Measurements from ENCODE around the gene CAV1.

CAV1 gene

DNA sequence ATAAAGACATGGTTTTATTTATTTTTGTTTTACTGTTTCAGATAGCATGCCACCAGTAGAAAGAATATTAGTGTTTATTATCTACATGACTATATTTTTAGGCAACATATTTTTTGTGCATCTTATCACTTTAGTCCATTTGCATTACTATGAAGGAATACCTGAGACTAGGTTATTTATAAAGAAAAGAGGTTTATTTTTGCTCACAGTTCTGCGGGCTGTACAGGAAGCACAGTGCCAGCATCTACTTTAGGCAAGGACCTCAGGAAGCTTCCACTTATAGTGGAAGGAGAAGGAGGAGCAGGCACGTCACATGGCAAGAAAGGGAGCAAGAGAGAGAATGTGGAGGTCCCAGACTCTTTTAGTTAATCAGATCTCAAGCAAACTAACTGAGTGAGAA lies 19.6 kb upstream of the CAV1 start:
- no peak for DNase-seq

- no peak for DNase-seq
Observed at GRCh38 chr7:116505823-116506222, 19.0 kb upstream of the CAV1 start.

DNA sequence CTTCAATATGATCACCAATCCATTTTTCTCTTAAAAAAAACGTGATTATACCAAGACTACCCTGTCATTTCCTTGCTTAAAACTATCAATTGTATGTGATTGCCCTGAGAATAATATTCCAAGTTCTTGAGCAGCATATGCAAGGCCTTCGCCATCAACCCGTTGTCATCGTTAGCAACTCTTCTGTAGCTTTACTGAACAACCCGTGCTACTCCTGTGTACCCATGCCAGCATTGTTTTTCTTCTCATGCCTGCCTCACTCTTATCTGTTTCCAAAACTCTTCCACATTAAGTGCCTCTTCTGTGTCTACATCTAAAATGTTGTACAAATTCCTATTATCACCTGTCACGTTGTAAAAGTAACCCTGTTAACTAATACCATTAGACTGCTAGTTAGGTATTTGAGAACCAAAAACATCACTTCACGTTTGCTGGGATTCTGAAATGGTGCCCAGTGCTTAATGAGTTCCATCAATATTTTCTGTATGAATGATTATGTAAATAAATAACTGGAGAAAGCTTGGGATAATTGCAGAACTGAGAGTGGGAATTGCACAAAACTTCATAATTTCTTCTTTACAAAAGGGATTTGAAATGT lies 14.8 kb upstream of the CAV1 start:
- no peak for DNase-seq

DNA sequence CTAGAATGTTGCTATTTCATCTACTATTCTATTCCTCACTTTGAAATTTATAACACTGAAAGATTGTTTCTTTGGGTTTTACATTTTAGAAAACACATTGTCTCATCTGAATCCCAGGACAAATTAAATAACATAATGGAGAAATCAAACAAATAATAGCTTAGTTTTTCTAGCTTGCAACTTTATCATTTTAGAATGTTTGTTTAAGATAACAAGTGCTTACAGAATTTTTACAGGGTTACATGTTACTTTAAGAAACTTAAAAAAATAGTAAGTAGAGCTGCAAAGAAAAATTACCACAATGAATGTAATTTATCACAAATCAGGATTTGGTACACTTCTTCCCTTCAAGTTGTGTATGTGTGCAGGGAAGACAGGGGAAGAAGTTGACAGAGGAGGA lies 14.0 kb upstream of the CAV1 start:
- DNase-seq = no peak

- peak in 1 of 4 experiments; percentile 9 for DNase-seq
Observed at GRCh38 chr7:116511552-116512519, 13.0 kb upstream of the CAV1 start.

DNA sequence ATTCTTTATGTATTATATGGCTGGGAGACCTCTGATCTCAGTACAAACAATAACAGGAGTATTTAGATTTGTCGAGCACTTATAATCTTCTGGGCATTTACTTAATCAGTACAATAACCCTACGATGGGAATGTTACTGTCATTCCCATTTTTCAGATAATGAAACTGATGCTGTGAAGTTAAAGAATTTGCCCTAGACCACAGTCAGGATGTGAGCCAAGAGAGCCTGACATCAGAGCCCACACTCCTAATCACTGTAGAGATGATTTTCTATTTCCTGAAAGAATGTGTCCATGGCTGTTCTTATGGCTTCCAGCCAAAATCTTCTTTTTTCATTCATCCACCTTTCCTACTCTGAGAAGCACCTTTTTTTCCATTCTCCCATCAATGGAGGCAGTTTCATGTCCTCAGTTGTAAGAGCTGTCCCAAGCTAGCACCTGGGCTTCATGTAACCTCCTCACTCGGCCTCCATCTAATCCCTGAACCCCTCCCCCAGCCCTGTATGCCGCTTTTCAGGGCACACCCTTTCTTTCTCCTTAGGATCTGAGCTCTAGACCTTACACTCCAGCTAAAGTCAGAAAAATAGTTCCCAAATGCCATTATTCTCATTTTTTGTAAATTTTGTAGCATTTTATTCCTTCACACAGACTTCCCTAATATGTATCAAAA lies 12.2 kb upstream of the CAV1 start:
- DNase-seq = no peak

GRCh38 chr7:116515584-116515983 lies 9.3 kb upstream of the CAV1 start:
- DNase-seq = no peak

DNA sequence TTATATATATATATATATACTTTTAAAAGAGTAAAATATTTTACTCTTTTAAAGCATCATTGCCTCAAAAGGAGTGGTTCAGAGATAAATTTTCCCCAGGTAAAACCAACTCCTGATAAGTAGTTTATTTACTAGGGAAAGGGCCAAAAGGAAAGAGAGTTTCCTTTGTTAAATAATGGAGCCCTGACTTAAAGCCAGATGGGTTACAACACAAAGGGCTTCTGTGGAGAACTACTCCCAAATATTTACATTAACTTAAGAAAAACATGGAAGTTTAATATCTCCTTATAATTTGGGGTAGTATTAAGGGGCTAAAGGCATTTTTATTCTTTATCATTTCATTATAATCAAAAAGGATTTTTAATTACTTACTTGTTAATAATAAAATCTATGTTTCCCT lies 8.5 kb upstream of the CAV1 start:
- no peak for DNase-seq

DNA sequence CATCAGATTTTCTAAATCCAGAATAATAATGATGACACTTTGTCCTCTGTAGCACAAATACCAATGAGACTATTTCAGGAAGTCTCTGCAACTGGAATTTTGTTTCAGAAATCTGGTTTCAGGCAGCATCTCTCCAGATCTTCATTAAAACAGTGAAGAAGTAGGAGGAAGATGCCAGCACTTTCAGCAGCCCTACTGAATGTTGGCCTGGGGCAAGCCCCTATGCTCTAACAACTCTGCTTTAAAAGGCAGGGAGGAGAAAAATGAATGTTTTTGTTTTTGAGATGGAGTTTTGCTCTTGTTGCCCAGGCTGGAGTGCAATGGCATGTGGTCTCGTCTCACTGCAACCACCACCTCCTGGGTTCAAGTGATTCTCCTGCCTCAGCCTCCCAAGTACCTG lies 7.2 kb upstream of the CAV1 start:
- no peak for DNase-seq

DNA sequence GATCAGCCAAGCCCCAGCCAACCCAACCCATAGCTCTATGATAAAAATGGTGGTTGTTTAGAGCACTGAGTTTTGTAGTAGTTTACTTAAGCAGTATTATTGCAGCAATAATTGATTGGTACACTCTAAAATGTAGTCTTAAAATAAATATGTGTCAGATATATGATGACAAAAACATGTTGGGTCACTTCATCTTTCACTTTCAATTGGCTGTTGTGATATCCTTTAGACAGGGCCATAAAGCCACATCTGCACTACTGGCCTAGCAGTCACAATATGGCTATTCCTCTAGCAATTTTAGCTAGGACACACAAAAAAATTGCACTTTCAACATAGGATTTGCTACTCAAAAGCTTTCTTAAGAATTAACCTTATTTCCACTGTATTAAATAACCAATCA lies 5.9 kb upstream of the CAV1 start:
- no peak for DNase-seq

DNA sequence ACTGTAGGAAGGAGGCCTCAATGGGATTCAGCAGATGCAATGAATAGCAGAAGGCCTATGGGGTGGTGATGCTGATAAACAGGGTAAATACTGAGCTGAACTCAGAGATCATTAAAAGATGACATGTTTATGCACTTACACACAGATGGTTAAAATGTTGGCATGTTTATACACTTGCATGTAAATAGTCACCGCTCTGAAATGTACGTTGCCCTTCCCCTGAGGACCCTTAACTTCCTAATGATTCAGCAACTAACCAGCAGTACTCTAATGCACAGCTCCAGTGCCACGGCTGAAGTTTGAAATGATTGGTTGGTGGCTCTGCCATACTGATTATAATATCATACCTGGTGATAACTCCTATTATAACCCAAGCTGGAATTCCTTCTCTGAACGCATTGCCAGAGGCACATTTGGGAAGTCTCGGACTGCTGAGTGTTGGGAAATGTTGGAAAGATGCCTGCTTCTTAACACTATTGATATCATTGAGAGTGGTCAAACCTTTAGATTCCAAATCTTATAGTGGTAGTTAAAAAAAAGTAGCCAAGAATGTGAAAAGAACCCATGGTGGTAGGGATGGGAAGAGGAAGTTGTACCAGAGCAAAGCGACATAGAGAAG lies 3.7 kb upstream of the CAV1 start:
- no peak for DNase-seq

GRCh38 chr7:116522247-116522646 lies 2.6 kb upstream of the CAV1 start:
- no peak for DNase-seq

GRCh38 chr7:116524221-116524608 lies 621 bp upstream of the CAV1 start:
- DNase-seq = no peak

DNA sequence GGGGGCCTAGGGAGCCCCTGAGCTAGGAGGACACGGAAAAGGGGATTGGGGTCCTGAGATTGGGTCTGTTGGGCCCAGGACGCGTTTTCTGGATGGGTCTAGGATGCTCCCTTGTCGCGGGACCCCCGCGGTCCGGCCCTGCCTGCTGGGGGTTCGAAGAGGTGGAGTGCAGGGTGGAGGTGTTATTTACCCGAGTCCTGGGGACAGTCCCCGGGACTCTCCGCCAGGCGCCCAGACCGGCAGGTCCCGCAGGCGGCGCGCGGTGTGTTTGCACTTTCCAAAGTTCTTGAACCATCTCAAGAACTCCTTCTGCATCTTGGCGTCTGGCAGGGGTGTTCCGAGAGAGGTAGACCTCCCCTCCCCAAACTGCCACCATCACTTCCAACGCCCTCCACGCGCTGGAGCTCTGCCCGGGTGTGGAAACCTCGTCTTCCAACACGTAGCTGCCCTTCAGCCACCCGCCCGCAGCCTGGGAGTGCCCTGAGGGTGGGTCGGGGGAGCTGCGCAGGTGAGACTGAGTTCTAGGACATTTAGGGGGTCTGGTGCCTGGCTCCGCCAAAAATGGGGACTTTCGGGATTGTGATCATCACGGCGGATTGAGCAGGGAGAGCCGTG lies 569 bp downstream of the CAV1 start:
- peak in 2 of 4 experiments; percentile 16 to 24 for DNase-seq

- peak; percentile 67 to 87 (median 76) for DNase-seq
Observed at GRCh38 chr7:116525913-116526861, 1.4 kb downstream of the CAV1 start.

DNA sequence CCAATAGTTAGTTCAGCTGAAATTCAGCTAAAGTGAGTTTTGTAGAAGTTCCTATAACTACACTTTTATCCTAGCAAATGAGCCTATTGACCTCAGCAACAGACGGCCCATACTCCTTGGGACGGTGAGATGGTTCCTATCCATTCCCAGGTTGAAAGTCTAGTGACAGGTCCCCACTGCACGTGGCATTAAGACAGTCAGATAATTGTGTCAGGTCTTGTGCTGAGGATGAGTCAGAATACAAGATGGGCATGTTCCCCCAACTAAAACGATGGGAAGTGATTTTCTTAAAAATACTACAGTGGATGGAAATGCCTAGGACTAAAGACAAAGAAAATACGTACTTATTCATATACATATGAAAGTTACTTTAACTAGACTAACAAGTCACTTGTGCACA lies 2.1 kb downstream of the CAV1 start:
- no peak for DNase-seq

- no peak for DNase-seq
Observed at GRCh38 chr7:116527521-116527920, 2.7 kb downstream of the CAV1 start.

GRCh38 chr7:116528008-116528789 lies 3.4 kb downstream of the CAV1 start:
- no peak for DNase-seq

DNA sequence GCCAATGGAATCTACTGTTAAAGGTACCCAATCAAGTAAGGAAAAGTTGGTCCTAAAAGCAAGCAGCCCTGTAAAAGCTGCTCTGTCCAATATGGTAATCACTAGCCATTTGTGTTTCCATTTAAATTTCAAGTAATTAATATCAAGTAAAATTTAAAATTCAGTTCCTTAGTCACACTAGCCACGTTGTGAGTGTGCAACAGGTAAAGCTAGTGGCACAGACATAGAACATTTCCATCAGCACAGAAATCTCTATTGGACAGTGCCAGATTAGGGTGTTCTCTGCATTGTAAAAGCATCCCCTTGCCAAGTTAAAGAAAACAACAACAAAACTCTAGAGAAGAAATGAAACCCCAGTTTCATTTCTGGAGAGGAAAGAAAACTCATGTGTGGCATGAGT lies 4.4 kb downstream of the CAV1 start:
- no peak for DNase-seq

- DNase-seq = peak in 2 of 4 experiments; percentile 31 to 52
Observed at GRCh38 chr7:116530107-116530820, 5.4 kb downstream of the CAV1 start.

Measured in suppressor macrophage (primary cell).